Subcutaneous abdominal adipose tissue (tissue), 5 donors: ENCODE data around the gene BLCAP.
A peak's percentile ranks its signal among the peaks of the same experiment; 100 is the strongest.

ENCODE experiments used
- H3K27ac ChIP-seq: one replicate; pipeline ENCODE4 v1.7.0; 2013; ENCODE audit warnings: low read depth, mild to moderate bottlenecking, inconsistent platforms, low read length, moderate library complexity
- H3K27me3 ChIP-seq, 5 donors: one replicate each; pipeline ENCODE4 v1.7.0; 2013; ENCODE audit warnings: low read length in 5 of 5, inconsistent platforms in 1 of 5; ENCODE audit not compliant: control insufficient read depth in 5 of 5, insufficient read depth in 4 of 5
- H3K36me3 ChIP-seq, 5 donors: one replicate each; pipeline ENCODE4 v1.7.0; 2013; ENCODE audit warnings: low read length in 5 of 5; ENCODE audit not compliant: control insufficient read depth in 5 of 5, insufficient read depth in 5 of 5
- H3K4me1 ChIP-seq, 5 donors: one replicate each; pipeline ENCODE4 v1.7.0; 2013; ENCODE audit warnings: low read length in 5 of 5, mild to moderate bottlenecking in 3 of 5, moderate library complexity in 1 of 5; ENCODE audit not compliant: control insufficient read depth in 5 of 5, insufficient read depth in 5 of 5
- H3K4me3 ChIP-seq, 5 donors: one replicate each; pipeline ENCODE4 v1.7.0; 2013; ENCODE audit warnings: low read length in 5 of 5, low read depth in 1 of 5
- H3K9ac ChIP-seq, 5 donors: one replicate each; pipeline ENCODE4 v1.7.0; 2013; ENCODE audit warnings: low read length in 5 of 5, mild to moderate bottlenecking in 4 of 5, moderate library complexity in 3 of 5
- H3K9me3 ChIP-seq, 5 donors: one replicate each; pipeline ENCODE4 v1.7.0; 2013; ENCODE audit warnings: low read length in 5 of 5; ENCODE audit not compliant: control insufficient read depth in 5 of 5
- donor health status: healthy.
- donor health status: healthy.
- donor health status: healthy.
- donor health status: healthy.
- donor health status: healthy.

Gene BLCAP

GRCh38 chr20:37531856-37532255 is 4.2 kb upstream of the BLCAP start:
- Histone ChIP-seq H3K4me3 (no peak overlapping the region), H3K9me3 (no peaks in the 10 kb centered on the region), H3K36me3 (no peaks in the 10 kb centered on the region), H3K27ac (no peak overlapping the region), H3K27me3 (no peaks in the 10 kb centered on the region), H3K4me1 (peaks cover 0 to 21% (median 15%) of the 10 kb centered on the region in 5 donors), H3K9ac (no peak overlapping the region)

DNA sequence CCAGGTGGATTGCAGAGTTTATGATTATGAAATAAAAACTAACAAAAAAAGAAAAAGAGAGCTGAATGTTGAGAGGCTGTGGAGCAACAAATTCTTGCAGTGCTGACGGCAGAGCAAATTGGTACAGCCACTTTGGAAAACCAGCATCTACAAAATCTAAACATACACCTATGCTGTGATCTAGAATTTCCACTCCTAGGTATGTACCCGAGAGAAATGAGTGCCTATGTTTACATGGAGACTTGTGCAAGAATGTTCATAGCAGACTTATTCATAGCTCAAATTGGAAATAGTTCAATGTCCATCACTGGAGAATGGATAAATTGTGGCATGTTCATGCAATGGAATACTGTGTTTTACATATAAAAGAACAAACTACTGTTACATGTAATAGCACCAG is 3.0 kb upstream of the BLCAP start:
- Histone ChIP-seq H3K4me1 (peaks cover 3 to 32% (median 26%) of the 10 kb centered on the region in 5 donors), H3K9ac (no peak overlapping the region), H3K36me3 (no peaks in the 10 kb centered on the region), H3K27me3 (no peaks in the 10 kb centered on the region), H3K27ac (no peak overlapping the region), H3K9me3 (no peaks in the 10 kb centered on the region), H3K4me3 (no peak overlapping the region)

DNA sequence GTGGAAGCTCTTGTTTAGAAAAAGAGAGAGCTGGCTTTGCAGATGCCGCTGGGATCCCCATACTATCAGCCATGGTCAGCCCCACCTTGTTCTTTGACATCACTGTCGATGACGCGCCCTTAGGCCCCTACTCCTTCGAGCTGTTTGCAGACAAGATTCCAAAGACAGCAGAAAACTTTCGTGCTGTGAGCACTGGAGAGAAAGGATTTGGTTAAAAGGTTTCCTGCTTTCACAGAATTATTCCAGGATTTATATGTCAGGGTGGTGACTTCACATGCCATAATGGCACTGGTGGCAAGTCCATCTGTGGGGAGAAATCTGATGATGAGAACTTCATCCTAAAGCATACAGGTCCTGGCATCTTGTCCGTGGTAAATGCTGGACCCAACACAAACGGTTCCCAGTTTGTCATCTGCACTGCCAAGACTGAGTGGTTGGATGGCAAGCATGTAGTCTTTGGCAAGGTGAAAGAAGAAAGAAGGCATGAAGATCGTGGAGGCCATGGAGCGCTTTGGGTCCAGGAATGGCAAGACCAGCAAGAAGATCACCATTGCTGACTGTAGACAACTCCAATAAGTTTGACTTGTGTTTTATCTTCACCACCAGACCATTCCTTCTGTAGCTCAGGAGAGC is 2.4 kb upstream of the BLCAP start:
- Histone ChIP-seq H3K9ac (no peak overlapping the region), H3K27me3 (no peaks in the 10 kb centered on the region), H3K36me3 (peaks cover 0 to 2% (median 0%) of the 10 kb centered on the region in 5 donors)

GRCh38 chr20:37529214-37529967 is 1.7 kb upstream of the BLCAP start:
- no peak overlapping the region for H3K9ac ChIP-seq
- H3K36me3 ChIP-seq: peaks cover 0 to 3% (median 0%) of the 10 kb centered on the region in 5 donors
- H3K4me1 ChIP-seq: peaks cover 6 to 41% (median 38%) of the 10 kb centered on the region in 5 donors
- no peaks in the 10 kb centered on the region for H3K9me3 ChIP-seq
- no peaks in the 10 kb centered on the region for H3K27me3 ChIP-seq
- H3K4me3 ChIP-seq: no peak overlapping the region
- peak overlapping the region; percentile 95 for H3K27ac ChIP-seq

More for the DNA sequence above, 2.4 kb upstream of the BLCAP start:
- Histone ChIP-seq H3K27ac (no peak overlapping the region), H3K9me3 (no peaks in the 10 kb centered on the region), H3K4me3 (no peak overlapping the region), H3K4me1 (peaks cover 6 to 38% (median 32%) of the 10 kb centered on the region in 5 donors)

- H3K9me3 ChIP-seq: no peaks in the 10 kb centered on the region
- peaks cover 0 to 3% (median 0%) of the 10 kb centered on the region in 5 donors for H3K36me3 ChIP-seq
- peaks cover 8 to 47% (median 45%) of the 10 kb centered on the region in 5 donors for H3K4me1 ChIP-seq
- no peaks in the 10 kb centered on the region for H3K27me3 ChIP-seq
- peak overlapping the region; percentile 81 to 100 (median 98) for H3K4me3 ChIP-seq
- peak overlapping the region; percentile 43 to 98 (median 96) for H3K9ac ChIP-seq
- peak overlapping the region; percentile 95 for H3K27ac ChIP-seq
These were observed 954 bp upstream of the BLCAP start for GRCh38 chr20:37528446-37529213.

DNA sequence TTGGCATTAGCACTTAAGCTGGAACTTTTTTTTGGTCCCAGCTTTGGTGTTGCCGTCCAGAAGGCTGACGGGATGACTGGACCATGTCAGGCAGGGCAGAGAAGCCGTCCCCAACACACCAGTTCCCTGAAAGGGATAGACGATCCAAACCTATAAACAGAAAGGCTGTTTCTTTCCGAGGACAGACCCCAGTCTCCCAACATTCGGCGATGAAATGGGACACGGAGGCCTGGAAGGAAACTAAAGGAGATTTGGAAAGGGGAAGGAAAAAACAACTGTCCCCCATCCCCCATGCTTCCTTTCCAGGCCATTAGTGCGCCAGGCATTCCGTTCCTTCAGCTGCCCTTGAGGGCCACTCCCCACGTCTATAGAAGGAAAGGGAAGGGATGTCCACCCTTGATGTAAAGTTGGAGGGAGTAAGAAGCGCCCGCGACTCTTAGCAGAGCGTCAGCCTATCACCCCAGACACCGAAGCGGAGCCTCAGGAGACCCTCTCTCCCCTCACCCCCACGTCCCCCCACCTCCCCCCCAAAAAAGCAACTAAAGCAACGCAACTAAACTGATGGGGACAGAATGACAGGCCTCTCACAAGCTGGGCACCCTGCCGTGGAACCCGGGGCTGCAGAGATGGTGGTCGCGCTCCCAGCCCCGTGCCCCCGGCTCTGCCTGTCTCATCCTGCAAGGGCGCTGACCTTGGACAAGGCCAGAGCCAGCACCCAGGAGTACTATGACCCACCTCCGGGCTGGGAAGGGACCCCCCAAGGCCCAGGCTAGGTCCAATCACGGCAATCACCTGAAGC is 638 bp downstream of the BLCAP start:
- H3K36me3 ChIP-seq: peaks cover 0 to 3% (median 0%) of the 10 kb centered on the region in 5 donors
- H3K4me1 ChIP-seq: peaks cover 8 to 59% (median 57%) of the 10 kb centered on the region in 5 donors
- no peaks in the 10 kb centered on the region for H3K27me3 ChIP-seq
- peak overlapping the region; percentile 95 for H3K27ac ChIP-seq
- H3K4me3 ChIP-seq: peak overlapping the region; percentile 94 to 100 (median 98)
- H3K9ac ChIP-seq: peak overlapping the region; percentile 92 to 98 (median 96)
- H3K9me3 ChIP-seq: no peaks in the 10 kb centered on the region

GRCh38 chr20:37526238-37526838 is 1.3 kb downstream of the BLCAP start:
- Histone ChIP-seq H3K9ac (peak overlapping the region; percentile 71 to 98 (median 96)), H3K36me3 (peaks cover 0 to 3% (median 0%) of the 10 kb centered on the region in 5 donors), H3K9me3 (no peaks in the 10 kb centered on the region), H3K27ac (peak overlapping the region; percentile 95), H3K4me3 (peak overlapping the region; percentile 94 to 100 (median 98)), H3K27me3 (no peaks in the 10 kb centered on the region), H3K4me1 (peaks cover 8 to 62% (median 60%) of the 10 kb centered on the region in 5 donors)

GRCh38 chr20:37525810-37526209 is 1.9 kb downstream of the BLCAP start:
- Histone ChIP-seq H3K4me1 (peaks cover 8 to 67% (median 62%) of the 10 kb centered on the region in 5 donors), H3K9me3 (no peaks in the 10 kb centered on the region), H3K4me3 (peak overlapping the region; percentile 57 to 99 (median 97)), H3K36me3 (peaks cover 0 to 9% (median 0%) of the 10 kb centered on the region in 5 donors), H3K27ac (peak overlapping the region; percentile 95), H3K9ac (peak overlapping the region in 1 of 5 donors; percentile 60), H3K27me3 (no peaks in the 10 kb centered on the region)
